HFF-Myc (cell line): ENCODE data around the gene AGFG1.
"Not testable (repeated sequence)": the region's sequence is repeated elsewhere in the genome, so short reads cannot be mapped to it uniquely, and the experiment has no call there.

Experiments used
- DNase-seq: peaks from one replicate; pipeline ENCODE4 v3.0.0-alpha.2; 2011; ENCODE audit warnings: low read depth; ENCODE audit errors: extremely low read depth
- H3K4me3 ChIP-seq: replicated peaks from 2 replicates; pipeline ENCODE4 v1.5.1; 2011; ENCODE audit warnings: low read depth, mild to moderate bottlenecking, control low read depth, low read length
- CTCF ChIP-seq: IDR thresholded peaks from 2 replicates; pipeline ENCODE4 v1.5.1; 2012; ENCODE audit warnings: mild to moderate bottlenecking, low read depth, low read length, control low read depth; ENCODE audit errors: missing control alignments

The AGFG1 gene

GRCh38 chr2:227510620-227510958, 38.6 kb downstream of the AGFG1 start:
- H3K4me3 ChIP-seq, result no peak overlapping the region
- no peak for DNase-seq
- TF ChIP-seq CTCF, result no peak

- H3K4me3 ChIP-seq, result no peak overlapping the region
- TF ChIP-seq CTCF, result no peak
- DNase-seq, result no peak
These were observed 39.4 kb downstream of the AGFG1 start for GRCh38 chr2:227511239-227511930.

GRCh38 chr2:227511955-227512354, 40.0 kb downstream of the AGFG1 start:
- DNase-seq, result no peak
- no peak overlapping the region for H3K4me3 ChIP-seq
- TF ChIP-seq CTCF, result no peak

DNA sequence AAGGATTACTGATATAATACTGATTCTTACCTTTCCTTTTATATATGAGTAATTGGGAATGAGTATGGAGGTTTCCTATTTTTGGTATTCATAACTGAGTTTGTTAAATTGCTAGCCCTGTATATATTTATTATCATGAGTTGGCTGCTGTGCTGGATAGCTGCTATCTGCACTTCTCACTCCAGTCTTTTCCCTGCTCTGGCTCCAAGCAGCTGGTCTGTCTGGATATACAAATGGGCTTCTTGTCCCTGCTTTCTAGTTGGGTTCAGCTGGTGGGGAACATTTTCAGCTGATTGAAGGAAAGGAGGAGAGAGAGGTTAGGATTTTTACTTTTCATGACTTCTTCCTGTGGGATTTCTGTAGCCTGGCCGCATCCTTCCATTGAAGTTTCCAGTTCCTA, 41.2 kb downstream of the AGFG1 start:
- no peak for TF ChIP-seq CTCF
- no peak overlapping the region for H3K4me3 ChIP-seq
- DNase-seq, result no peak

DNA sequence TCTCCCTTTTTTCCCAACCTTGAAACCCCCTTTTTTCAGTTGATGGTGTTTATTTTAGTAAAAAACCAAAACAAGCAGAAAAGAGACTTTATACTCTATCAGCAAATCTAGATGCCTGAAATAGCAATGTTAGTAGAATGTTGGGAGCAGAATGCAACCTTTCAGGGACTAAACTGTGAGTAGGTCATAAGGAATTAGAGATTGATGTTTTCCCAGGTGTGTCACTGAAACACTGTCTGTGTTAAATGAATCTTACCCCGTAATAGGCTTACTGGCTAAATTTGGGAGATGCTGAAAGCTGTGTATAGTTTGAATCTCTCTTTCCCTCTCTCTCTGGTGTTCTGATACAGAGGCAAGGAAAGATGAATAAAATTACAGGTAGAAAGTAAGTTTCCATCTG, 43.8 kb downstream of the AGFG1 start:
- no peak overlapping the region for H3K4me3 ChIP-seq
- no peak for DNase-seq
- no peak for TF ChIP-seq CTCF

- DNase-seq, result no peak
These were observed 45.8 kb downstream of the AGFG1 start for GRCh38 chr2:227517724-227518123.

GRCh38 chr2:227518278-227518865, 46.4 kb downstream of the AGFG1 start:
- H3K4me3 ChIP-seq, DNase-seq: not testable (repeated sequence)

More at GRCh38 chr2:227517724-227518123, 45.8 kb downstream of the AGFG1 start:
- no peak for TF ChIP-seq CTCF
- H3K4me3 ChIP-seq, result no peak overlapping the region

GRCh38 chr2:227521178-227521577, 49.2 kb downstream of the AGFG1 start:
- H3K4me3 ChIP-seq, DNase-seq: not testable (repeated sequence)
